Colon (tissue), 2 donors: Measurements from ENCODE around the gene PCDHGB4.
"Not testable (repeated sequence)": the region's sequence is repeated elsewhere in the genome, so short reads cannot be mapped to it uniquely, and the experiment has no call there.

Experiments
- FAIRE-seq: peaks from 2 replicates; lab custom pipeline; 2012; peaks lifted over from hg19 to GRCh38; lab: Jason Lieb, UNC
- donor health status: control.
- donor health status: control.

The PCDHGB4 gene

DNA sequence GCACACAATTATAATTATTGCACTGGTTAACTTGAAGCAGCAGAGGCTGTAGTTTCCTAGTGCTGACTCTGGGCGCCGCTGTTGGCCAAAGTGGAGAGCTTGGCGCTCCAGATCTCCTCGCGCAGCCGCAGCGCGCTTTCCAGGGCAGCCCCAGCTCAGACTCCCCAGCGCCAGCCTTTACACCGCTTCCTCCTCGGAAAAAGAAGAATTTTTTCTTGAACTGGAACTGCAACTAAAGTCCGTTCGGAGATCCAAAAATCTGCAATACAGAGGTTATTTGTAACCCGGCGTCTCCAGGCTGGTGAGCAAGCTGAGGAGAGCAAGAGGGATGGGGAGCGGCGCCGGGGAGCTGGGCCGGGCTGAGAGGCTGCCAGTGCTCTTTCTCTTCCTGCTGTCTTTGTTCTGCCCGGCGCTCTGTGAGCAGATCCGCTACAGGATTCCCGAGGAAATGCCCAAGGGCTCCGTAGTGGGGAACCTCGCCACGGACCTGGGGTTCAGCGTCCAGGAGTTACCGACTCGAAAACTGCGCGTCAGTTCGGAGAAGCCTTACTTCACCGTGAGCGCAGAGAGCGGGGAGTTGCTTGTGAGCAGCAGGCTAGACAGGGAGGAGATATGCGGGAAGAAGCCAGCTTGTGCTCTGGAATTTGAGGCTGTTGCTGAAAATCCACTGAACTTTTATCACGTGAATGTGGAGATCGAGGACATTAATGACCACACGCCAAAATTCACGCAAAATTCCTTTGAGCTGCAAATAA, at the start of gene PCDHGB4:
PCDHGB4 (plus strand) TSS at position 142 of the 755 bp plus-strand sequence; CDS start at position 329, 187 bp downstream.
- FAIRE-seq, result not testable (repeated sequence)

DNA sequence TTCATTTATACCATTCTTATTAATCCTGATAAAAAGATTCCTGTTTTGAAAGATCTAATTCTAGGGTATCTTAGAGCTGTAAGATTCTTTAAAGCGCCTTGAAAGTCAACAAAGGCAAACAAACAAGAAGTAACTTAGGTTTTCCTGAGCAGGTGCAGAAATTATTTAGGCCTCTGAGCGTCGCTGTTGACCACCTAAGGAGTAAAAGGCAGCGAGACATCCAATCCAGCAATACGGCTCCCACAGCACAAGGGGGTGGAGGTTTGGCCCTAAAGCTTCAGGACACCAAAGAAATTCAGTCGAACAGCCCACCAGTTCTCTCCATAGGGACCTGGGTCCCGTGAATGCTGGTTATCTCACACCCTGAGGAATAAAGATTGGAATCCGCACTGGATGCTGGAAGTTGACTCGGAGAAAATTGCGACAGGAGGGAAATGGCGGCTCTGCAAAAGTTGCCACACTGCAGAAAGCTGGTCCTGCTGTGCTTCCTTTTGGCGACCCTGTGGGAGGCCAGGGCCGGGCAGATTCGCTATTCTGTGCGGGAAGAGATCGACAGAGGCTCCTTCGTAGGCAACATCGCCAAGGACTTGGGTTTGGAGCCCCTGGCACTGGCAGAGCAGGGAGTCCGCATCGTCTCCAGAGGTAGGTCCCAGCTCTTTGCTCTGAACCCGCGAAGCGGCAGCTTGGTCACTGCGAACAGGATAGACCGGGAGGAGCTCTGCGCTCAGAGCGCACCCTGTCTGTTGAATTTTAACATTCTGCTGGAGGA, 48.8 kb upstream of the PCDHGB4 start, which contains the start of gene PCDHGA2:
PCDHGA2 (plus strand) TSS at position 223 of the 769 bp plus-strand sequence.
- FAIRE-seq, result no peak

DNA sequence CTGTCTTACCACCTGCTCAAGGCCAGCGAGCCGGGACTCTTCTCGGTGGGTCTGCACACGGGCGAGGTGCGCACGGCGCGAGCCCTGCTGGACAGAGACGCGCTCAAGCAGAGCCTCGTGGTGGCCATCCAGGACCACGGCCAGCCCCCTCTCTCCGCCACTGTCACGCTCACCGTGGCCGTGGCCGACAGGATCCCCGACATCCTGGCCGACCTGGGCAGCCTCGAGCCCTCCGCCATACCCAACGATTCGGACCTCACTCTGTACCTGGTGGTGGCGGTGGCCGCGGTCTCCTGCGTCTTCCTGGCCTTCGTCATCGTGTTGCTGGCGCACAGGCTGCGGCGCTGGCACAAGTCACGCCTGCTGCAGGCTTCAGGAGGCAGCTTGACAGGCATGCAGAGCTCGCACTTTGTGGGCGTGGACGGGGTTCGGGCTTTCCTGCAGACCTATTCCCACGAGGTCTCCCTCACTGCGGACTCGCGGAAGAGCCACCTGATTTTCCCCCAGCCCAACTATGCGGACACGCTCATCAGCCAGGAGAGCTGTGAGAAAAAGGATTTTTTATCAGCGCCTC, 46.6 kb upstream of the PCDHGB4 start:
- FAIRE-seq, result not testable (repeated sequence)

DNA sequence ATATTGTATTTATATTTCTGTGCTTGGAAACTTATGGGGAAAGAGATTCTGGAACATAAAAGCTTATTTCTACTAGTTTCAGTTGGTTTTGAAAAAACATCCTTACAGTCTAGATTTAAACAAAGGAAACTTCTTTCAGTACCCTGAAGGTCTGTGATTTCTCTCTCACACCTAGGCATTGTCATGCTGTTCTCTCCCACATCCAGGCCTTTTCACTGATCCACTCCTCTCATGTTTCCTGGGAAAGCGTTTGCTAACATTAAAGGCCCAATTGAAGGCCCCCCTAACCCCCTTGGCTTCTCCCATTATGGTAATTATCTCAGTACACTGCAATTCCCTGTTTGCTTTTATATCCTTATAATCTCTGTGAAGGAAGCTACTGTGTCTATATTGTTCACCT, 44.7 kb upstream of the PCDHGB4 start:
- no peak for FAIRE-seq

DNA sequence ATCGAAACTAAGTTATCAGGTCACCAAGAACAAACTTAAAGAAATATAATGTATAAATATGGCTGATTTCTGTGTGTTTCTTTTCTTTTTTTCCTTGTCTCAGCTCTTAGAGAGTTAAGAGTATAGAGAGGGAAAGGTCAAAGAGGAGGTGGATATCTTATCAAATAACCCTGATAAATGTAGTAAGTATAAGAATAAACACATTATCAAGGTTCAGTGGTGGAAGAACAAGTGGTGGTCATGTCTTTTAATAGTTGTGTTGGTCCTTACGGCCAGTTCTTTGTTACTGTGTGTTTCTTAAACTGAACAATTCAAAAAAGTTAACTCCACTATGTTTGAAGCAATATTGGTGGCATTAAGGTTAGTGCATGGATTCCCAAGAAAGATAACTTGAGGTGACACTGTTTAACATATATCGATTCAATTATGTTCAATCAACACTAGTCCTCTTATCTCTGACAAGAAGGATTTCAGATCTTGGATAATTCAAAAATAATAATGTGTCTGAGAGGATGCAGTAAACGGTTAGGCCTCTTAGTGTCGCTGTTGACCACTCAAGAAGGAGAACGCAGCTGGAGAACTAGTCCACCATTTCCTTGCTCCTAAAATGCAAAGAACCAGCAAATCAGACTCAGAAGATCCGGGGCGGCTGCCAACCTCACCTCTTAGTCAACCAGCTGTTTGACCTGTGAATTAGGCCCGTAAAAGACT, 44.1 kb upstream of the PCDHGB4 start, which contains the start of gene PCDHGA3:
PCDHGA3 (plus strand) TSS at position 588 of the 711 bp plus-strand sequence. CDS start 205 bp downstream, outside the sequence.
- FAIRE-seq, result no peak

DNA sequence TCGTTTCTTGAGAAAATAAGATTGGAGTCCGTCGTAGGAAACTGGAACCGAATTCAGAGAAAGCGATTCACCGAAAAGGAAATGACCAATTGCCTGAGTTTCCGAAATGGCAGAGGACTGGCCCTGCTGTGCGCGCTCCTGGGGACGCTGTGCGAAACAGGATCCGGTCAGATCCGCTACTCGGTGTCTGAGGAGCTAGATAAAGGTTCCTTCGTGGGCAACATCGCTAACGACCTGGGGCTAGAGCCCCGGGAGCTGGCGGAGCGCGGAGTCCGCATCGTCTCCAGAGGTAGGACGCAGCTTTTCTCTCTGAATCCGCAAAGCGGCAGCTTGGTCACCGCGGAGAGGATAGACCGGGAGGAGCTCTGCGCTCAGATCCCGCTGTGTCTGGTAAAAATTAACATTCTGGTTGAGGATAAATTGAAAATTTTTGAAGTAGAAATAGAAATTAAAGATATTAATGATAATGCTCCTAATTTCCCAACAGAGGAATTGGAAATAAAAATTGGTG, 43.5 kb upstream of the PCDHGB4 start:
- no peak for FAIRE-seq

DNA sequence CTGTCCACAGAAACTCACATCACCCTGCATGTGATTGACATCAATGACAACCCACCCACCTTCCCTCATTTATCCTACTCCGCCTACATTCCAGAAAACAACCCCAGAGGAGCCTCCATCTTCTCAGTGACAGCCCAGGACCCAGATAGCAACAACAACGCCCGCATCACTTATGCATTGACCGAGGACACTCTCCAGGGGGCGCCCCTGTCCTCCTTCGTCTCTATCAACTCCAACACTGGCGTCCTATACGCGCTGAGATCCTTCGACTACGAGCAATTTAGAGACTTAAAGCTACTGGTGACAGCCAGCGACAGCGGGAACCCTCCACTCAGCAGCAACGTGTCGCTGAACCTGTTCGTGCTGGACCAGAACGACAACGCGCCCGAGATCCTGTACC, 42.2 kb upstream of the PCDHGB4 start:
- FAIRE-seq, result no peak

DNA sequence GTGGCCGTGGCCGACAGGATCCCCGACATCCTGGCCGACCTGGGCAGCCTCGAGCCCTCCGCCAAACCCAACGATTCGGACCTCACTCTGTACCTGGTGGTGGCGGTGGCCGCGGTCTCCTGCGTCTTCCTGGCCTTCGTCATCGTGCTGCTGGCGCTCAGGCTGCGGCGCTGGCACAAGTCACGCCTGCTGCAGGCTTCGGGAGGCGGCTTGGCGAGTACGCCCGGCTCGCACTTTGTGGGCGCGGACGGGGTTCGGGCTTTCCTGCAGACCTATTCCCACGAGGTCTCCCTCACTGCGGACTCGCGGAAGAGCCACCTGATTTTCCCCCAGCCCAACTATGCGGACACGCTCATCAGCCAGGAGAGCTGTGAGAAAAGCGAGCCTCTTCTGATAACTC, 41.5 kb upstream of the PCDHGB4 start:
- FAIRE-seq, result not testable (repeated sequence)

DNA sequence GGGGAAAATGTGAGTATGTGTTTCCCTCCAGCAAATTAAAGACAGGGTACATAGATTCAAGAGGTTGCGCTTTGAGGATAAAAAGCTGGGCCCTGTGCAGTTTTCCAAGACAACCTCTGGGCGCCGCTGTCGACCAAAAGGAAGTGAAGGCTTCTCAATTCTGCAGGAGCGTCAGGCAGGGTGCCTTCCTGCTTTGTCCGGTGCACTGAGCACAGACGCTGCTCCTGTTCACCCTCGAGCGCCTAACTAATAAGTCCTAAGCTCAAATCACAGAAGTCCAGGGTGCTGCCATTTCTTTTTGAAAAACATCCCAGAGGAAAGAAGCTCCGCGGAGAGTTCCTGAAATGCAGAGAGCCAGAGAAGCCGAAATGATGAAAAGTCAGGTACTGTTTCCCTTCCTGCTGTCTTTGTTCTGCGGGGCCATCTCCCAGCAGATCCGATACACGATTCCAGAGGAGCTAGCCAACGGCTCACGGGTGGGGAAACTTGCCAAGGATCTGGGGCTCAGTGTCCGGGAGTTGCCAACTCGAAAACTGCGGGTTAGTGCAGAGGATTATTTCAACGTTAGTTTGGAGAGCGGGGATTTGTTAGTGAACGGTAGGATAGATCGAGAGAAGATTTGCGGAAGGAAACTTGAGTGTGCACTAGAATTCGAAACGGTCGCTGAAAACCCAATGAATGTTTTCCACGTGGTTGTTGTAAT, 37.4 kb upstream of the PCDHGB4 start, which contains the start of gene PCDHGB1:
PCDHGB1 (plus strand) TSS at position 183 of the 703 bp plus-strand sequence; CDS start at position 345, 162 bp downstream.
- no peak for FAIRE-seq

DNA sequence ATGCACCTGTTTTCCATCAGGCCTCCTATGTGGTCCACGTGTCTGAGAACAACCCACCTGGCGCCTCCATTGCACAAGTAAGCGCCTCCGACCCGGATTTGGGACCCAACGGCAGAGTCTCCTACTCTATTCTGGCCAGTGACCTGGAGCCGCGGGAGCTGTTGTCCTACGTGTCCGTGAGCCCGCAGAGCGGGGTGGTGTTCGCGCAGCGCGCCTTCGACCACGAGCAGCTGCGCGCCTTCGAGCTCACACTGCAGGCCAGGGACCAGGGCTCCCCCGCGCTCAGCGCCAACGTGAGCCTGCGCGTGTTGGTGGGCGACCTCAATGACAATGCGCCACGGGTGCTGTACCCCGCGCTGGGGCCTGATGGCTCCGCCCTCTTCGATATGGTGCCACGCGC, 35.9 kb upstream of the PCDHGB4 start:
- FAIRE-seq, result no peak

DNA sequence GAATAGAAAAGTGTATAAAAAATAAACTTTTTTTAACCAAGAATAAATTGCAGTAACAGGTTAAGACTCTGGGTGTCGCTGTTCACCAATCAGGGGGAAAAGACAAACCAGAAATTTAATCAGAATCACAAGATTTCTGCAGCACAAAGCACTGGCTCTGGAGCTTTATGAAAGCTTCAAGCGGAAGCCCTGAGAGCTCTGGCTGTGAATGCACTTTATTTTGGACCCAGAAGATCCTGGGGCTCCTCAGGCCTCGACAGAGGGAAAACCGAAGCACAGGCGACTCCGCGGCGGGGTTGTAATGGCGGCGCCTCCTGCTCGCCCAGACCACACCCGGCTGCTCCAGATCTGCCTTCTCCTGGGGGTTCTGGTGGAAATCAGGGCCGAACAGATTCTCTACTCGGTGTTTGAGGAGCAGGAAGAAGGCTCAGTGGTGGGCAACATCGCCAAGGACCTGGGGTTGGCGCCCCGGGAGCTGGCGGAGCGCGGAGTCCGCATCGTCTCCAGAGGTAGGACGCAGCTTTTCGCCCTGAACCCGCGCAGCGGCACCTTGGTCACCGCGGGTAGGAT, 32.5 kb upstream of the PCDHGB4 start, which contains the start of gene PCDHGA4:
PCDHGA4 (plus strand) TSS at position 122 of the 570 bp plus-strand sequence; CDS start at position 209, 87 bp downstream.
- FAIRE-seq, result no peak

DNA sequence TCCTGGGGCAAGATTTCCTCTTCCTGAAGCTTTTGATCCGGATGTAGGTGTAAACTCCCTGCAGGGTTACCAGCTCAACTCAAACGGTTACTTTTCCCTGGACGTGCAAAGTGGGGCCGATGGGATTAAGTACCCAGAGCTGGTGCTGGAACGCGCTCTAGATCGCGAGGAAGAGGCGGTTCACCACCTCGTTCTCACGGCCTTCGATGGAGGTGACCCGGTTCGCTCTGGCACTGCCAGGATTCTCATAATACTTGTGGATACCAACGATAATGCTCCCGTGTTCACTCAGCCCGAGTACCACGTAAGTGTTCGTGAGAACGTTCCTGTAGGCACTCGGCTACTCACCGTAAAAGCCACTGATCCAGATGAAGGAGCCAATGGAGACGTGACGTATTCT, 31.9 kb upstream of the PCDHGB4 start:
- no peak for FAIRE-seq

DNA sequence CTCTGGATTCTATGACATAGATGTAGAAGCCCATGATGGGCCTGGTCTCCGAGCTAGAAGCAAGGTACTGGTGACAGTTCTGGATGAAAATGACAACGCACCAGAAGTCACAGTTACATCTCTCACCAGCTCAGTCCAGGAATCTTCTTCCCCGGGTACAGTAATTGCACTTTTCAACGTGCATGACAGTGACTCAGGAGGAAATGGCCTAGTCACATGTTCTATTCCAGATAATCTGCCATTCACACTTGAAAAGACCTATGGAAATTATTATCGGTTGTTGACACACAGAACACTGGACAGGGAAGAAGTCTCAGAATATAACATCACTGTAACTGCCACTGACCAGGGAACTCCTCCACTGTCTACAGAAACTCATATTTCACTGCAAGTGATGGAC, 31.4 kb upstream of the PCDHGB4 start:
- no peak for FAIRE-seq

DNA sequence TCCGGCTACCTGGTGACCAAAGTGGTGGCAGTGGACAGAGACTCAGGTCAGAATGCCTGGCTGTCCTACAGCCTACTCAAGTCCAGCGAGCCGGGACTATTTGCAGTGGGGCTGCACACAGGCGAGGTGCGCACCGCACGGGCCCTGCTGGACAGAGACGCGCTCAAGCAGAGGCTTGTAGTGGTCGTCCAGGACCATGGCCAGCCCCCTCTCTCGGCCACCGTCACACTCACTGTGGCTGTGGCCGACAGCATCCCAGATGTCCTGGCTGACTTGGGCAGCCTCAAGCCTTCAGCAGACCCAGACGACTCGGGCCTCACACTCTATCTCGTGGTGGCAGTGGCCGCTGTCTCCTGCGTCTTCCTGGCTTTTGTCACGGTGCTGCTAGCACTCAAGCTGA, 30.5 kb upstream of the PCDHGB4 start:
- no peak for FAIRE-seq

DNA sequence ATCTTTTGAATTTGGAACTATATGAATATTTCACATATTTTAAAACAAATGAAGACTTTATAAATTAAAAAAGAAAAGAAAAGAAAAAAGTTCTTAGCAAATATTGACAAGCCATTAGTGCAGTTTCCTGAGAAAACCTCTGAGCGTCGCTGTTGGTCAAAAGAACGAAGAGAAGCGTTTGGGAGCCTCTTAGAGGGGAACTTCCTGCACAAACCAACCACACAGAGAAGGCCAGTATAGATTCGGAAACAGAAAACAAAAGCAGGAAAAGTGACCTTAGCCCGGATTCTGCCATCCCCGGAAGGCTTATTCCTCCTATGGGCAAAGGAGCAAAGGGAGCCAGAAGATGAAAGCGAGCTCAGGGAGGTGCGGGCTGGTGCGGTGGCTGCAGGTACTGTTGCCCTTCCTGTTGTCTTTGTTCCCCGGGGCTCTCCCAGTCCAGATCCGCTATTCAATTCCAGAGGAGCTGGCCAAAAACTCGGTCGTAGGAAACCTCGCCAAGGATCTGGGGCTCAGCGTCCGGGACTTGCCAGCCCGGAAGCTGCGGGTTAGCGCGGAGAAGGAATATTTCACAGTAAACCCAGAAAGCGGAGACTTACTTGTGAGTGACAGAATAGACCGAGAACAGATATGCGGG, 27.6 kb upstream of the PCDHGB4 start, which contains the start of gene PCDHGB2:
PCDHGB2 (plus strand) TSS at position 205 of the 637 bp plus-strand sequence; CDS start at position 347, 142 bp downstream.
- FAIRE-seq, result no peak

DNA sequence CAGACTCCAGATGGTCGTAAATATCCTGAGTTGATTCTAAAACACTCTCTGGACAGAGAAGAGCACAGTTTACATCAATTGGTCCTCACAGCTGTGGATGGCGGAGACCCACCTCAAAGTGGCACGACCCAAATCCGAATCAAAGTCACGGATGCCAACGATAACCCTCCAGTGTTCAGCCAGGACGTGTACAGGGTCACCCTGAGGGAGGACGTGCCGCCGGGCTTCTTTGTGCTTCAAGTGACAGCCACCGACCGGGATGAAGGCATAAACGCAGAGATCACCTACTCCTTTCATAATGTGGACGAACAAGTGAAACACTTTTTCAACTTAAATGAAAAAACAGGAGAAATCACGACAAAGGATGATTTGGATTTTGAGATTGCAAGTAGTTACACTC, 26.8 kb upstream of the PCDHGB4 start:
- no peak for FAIRE-seq

DNA sequence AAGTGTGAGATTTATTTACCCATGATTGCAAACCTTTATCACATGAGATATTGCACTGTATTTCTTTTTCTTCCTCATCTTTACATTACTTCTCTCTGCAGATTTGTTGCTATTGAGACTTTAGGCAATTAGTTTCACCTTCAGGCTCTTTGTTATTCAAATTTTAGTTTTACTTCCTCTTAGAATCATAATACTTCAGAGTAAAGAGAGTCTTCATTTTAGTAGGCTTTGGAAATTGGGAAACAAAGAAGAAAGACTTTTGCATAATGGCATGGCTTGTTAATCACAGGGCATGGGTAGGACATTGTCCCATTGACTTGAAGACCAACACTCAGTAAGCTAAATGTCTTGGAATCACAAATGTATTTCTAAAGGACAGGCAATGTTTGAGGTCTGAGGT, 24.8 kb upstream of the PCDHGB4 start:
- FAIRE-seq, result no peak

DNA sequence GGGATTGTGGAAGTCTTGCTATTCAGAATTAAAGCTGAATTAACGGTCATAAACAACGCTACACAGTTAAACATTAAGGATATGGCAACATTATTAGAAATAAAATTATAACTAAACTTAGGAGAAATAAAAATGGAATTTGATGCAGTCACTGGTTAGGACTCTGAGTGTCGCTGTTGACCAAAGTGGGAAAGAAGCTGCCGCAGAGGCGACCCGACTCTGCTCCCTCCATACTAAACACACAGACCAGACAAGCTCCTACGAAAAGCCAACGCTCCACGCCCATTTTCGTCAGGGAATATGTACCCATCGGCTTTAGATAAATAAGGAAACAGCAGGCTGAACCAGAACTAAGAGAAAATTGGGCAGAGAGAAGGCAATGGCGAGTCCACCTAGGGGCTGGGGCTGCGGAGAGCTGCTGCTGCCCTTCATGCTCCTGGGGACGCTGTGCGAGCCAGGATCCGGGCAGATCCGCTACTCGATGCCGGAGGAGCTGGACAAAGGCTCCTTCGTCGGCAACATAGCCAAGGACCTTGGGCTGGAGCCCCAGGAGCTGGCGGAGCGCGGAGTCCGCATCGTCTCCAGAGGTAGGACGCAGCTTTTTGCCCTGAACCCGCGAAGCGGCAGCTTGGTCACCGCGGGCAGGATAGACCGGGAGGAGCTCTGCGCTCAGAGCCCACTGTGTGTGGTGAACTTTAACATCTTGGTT, 23.4 kb upstream of the PCDHGB4 start, which contains the start of gene PCDHGA5:
PCDHGA5 (plus strand) TSS at position 211 of the 709 bp plus-strand sequence; CDS start at position 380, 169 bp downstream.
- no peak for FAIRE-seq
